GM20000 (cell line): ENCODE measurements around the gene TMTC1.

Experiments
- DNase-seq: peaks from one replicate; pipeline ENCODE4 v3.0.0; 2012; ENCODE audit warnings: low spot score
- TF ChIP-seq, protein P1 (sequence below): IDR thresholded peaks from 2 replicates; pipeline ENCODE4 v1.5.1; 2012; ENCODE audit warnings: mild to moderate bottlenecking, control low read depth; ENCODE audit errors: extremely low read depth, missing control alignments

The TMTC1 gene

DNA sequence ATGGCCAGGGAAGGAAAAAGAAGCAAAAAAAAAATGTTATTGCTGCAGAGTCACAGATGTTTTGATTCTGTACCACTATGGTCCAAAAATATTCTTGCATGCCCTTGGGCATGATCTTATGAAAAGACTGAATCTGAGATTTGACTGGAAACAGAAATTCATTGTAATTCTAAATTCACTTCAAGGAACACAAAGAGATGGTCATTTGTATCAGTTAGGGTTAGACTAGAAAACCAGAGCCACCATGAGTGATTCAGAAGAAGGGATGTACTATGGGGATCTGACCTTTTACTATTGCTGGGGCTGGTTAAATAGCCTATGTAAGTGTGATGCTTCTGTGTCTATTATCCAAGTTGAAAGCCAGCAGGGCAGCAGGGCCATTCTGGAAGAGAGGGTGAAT is 5.2 kb downstream of the TMTC1 start:
- TF ChIP-seq, protein P1, sequence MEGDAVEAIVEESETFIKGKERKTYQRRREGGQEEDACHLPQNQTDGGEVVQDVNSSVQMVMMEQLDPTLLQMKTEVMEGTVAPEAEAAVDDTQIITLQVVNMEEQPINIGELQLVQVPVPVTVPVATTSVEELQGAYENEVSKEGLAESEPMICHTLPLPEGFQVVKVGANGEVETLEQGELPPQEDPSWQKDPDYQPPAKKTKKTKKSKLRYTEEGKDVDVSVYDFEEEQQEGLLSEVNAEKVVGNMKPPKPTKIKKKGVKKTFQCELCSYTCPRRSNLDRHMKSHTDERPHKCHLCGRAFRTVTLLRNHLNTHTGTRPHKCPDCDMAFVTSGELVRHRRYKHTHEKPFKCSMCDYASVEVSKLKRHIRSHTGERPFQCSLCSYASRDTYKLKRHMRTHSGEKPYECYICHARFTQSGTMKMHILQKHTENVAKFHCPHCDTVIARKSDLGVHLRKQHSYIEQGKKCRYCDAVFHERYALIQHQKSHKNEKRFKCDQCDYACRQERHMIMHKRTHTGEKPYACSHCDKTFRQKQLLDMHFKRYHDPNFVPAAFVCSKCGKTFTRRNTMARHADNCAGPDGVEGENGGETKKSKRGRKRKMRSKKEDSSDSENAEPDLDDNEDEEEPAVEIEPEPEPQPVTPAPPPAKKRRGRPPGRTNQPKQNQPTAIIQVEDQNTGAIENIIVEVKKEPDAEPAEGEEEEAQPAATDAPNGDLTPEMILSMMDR: no peak
- DNase-seq: no peak

DNA sequence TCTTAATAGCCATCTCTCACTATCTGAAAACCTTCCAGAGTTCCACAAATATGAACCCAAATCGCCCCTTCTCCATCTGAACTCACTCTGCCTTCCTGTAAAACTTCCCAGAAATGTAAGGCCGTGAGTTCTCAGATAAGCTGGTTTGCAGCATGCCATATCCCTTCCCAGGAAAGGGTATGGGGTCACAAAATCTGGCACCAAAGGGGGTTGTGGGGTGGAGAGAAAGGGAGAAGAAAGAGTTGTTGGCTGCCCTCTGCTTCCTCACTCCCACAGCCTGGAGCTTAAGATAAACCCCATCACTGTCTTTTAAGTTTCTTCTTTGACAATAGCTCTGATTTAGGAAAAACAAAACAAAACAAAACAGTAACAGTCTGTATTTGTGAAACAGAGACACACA is 10.7 kb downstream of the TMTC1 start:
- no peak for DNase-seq
- TF ChIP-seq, protein P1: no peak

DNA sequence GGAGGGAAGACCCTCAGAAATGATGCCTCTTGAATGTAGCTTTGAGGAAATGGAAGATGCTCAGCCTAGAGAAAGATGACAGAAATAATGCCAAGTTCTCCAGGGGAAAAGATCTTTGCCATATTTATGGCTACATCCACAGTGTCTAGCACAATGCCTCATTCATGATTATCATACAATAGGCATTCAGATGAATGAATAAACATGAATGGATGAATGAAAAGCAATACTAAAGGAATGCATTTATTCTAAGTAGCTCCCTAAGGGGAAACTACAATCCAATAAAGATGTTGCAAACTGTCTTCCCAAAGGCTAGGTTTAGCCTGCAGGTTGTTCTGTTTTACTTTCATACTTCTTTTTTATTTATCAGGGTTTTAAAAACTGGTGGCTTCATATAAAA is 12.0 kb downstream of the TMTC1 start:
- no peak for DNase-seq
- TF ChIP-seq, protein P1: no peak

DNA sequence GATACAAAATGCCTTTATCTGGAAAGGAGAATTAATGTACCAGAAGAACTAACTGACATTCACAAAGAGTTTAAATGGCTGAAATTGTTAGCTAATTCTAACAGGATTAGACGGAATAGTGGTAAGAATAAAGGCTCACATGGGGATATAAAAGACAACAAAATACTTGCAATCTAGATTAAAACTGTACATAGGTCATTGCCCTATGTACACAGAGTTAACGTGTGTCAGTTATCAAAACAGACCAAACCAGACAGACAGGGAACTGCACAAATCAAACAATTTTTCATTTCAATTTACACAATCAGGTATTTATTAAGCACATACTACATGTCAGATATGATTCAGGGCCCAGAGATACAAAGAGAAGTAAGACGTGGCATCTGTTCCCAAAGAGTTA is 12.6 kb downstream of the TMTC1 start:
- TF ChIP-seq, protein P1: no peak
- no peak for DNase-seq

DNA sequence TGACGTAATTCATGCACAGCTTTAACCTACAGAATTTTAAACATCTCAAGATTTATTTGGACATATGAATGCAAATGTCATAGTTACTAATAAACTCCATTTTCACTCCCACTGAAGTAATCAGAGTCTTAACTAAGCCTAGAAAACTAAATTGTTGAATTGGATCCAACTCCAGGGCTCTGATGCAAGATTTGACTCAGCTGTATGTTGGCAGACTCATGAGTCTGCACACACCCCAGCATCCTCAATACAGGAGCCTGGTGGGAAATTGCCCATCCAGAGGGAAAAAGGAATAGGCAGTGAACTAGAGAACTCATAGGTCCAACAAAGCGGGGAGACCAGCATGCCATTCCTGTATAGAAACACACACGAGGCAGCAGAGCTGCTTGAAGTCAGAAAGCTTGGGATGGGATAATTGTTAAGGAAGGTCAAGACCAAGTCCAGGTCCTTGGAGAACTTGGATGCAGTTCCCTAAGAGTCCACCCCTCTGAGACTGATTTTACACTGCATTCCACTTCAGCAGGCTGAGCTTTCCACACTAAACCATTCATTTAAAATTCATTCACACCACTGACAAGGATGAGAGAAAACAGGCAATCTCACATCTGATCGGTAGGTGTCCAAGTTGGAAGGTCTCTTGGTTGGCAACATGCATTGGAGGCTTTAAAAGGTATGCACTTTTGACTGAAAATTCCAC is 14.4 kb downstream of the TMTC1 start:
- no peak for DNase-seq
- TF ChIP-seq, protein P1: no peak

DNA sequence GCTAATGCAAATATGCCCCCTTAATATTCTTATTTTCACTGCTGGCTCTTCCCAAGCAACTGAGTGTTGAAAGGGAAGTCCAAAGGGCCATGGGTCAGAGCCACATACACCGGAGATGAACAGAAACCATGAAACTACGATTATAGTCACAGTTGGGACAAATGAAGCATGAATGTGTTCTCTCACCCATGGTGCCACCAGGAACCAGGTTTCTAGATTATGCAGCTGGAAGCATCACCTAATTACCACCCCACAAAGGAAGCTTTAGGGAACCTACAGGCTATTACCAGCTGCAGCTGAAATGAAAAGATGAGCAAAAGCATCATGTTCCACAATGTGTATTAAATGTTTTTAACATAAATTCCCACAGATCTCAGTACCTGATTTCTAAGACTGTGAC is 15.4 kb downstream of the TMTC1 start:
- TF ChIP-seq, protein P1: no peak
- no peak for DNase-seq

DNA sequence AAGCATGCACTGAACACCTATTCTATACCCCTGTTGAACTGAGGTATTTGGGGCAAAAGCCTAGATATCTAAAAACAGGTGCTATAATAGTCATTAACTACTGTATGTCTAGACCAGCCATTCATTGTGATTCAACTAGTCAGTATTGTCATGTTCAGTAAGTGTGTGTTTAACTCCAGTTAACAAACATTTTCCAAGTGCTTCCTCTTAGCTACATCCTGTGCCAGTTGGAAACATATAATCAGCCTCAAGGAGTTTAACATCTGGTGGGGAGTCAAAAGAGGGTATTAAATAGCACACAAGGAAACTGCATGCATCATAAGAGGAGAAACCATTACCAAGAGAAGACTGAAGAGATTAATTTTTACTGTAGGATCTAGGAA is 20.4 kb downstream of the TMTC1 start:
- DNase-seq: no peak
- TF ChIP-seq, protein P1: no peak
